ENCODE measurements around the gene LMAN2.

DNA sequence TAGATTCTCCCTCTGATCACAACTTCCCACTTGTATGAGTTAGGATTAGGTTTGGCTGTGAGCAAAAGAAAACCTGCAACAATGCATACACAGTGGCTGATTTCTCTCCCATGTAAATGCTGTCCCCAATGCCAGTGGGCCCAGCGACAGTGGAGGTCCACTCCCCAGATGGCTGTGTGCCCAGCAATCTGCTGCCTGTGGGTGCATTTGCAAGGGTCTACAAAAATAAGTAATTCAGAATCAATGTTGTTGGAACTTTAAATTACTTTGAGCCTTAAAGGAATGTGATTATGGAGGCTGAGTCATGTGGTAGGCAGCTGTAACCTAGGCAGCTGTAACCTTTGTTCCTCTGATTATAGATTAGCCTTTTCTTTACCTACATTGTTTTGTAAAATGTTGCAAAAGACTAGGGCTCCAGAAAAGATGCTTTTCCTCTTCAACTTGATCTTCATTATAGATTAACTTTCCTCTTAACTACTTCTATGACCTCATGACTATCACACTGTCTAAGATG, 25.5 kb downstream of the LMAN2 start:
- TF ChIP-seq CTCF (conservative IDR thresholded peaks at IDR 0.05; ENCODE audit: low read depth in 2 of 2) (no peak), REST (IDR thresholded peaks at IDR 0.05; ENCODE audit: unreplicated experiment) (no peak), ETS1 (IDR thresholded peaks at IDR 0.05) (no peak)

Data from GM23338 (cell line).